Astrocyte of the cerebellum (primary cell): Measurements from ENCODE around the gene CHD3.
A peak's percentile ranks its signal among the peaks of the same experiment; 100 is the strongest.

Source experiments
- DNase-seq: peaks from one replicate; pipeline ENCODE4 v3.0.0-alpha.2; 2011; ENCODE audit warnings: low read depth
- H3K4me3 ChIP-seq: 2 replicates; pipeline ENCODE4 v1.5.1; 2011; ENCODE audit warnings: mild to moderate bottlenecking, low read depth, low read length, moderate library complexity
- in situ Hi-C: cut with HindIII; loops from 2 replicates; pipeline ENCODE4 v1.10.0; 2017; ENCODE audit warnings: low sequenced_read_pairs
- TF ChIP-seq, protein P1 (sequence below): IDR thresholded peaks from 2 replicates; pipeline ENCODE4 v1.5.1; 2012; ENCODE audit warnings: low read length, low read depth, moderate library complexity, mild to moderate bottlenecking; ENCODE audit errors: missing control alignments

CHD3 gene

DNA sequence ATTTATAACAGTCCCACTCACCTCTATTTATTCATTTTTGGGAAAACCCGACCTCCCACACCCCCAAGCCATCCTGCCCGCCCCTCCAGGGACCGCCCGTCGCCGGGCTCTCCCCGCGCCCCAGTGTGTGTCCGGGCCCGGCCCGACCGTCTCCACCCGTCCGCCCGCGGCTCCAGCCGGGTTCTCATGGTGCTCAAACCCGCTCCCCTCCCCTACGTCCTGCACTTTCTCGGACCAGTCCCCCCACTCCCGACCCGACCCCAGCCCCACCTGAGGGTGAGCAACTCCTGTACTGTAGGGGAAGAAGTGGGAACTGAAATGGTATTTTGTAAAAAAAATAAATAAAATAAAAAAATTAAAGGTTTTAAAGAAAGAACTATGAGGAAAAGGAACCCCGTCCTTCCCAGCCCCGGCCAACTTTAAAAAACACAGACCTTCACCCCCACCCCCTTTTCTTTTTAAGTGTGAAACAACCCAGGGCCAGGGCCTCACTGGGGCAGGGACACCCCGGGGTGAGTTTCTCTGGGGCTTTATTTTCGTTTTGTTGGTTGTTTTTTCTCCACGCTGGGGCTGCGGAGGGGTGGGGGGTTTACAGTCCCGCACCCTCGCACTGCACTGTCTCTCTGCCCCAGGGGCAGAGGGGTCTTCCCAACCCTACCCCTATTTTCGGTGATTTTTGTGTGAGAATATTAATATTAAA is 34.4 kb upstream of the CHD3 start:
- no peak overlapping the region for H3K4me3 ChIP-seq
- DNase-seq = no peak
- in situ Hi-C loops = no loop called here
- TF ChIP-seq, protein P1, sequence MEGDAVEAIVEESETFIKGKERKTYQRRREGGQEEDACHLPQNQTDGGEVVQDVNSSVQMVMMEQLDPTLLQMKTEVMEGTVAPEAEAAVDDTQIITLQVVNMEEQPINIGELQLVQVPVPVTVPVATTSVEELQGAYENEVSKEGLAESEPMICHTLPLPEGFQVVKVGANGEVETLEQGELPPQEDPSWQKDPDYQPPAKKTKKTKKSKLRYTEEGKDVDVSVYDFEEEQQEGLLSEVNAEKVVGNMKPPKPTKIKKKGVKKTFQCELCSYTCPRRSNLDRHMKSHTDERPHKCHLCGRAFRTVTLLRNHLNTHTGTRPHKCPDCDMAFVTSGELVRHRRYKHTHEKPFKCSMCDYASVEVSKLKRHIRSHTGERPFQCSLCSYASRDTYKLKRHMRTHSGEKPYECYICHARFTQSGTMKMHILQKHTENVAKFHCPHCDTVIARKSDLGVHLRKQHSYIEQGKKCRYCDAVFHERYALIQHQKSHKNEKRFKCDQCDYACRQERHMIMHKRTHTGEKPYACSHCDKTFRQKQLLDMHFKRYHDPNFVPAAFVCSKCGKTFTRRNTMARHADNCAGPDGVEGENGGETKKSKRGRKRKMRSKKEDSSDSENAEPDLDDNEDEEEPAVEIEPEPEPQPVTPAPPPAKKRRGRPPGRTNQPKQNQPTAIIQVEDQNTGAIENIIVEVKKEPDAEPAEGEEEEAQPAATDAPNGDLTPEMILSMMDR = no peak

DNA sequence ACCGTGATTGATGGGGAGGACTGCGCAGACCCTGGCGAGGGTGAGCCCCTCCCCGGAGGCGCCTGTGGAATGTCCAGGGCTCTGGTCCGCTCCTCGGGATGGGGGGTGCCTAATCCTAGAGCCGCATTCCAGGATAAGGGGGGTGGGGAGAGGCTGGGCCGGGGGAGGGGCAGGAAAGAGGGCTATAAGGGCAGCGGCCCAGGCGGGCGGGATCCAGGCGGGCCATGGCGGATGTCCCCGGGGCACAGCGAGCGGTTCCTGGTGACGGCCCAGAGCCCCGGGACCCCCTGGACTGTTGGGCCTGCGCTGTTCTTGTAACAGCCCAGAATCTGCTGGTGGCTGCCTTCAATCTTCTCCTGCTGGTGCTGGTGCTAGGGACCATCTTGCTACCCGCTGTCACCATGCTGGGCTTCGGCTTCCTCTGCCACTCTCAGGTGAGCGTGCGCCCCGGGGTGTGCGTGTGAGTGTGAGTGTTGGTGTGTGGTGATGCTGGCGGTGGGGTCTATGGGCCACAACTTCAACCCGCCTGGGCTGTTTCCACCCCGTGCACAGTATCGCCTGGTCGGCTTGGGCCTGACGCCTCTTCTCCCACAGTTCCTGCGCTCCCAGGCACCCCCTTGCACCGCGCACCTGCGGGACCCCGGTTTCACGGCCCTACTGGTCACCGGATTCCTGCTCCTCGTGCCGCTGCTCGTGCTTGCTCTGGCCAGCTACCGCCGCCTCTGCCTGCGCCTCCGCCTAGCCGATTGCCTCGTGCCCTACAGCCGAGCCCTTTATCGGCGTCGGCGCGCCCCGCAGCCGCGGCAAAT is 33.5 kb upstream of the CHD3 start, which contains the start of gene TMEM88:
TSS of gene TMEM88 (plus strand) at position 216 of the 809 bp plus-strand sequence. CDS start at position 225, 9 bp downstream.
- H3K4me3 ChIP-seq = peak within 1 kb of the TSS; percentile 56
- DNase-seq = no peak
- TF ChIP-seq, protein P1 = no peak
- in situ Hi-C loops = no loop called here

DNA sequence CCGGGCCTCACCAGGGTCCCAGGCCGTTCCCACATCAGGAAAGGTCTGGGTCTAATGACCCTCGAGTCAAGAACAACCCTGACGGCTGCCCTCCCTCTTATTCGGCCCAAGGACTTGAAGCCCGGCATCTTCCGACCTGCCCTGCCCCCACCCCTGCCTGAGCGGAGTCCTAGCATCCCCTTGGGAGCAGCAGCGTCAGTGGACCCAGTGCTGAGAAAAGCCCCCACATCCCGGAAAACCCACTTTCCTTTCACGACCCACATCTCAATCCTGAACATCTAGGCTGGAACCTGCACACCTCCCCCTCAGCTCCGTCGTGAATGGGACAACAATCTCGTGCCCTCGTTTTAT is 33.0 kb upstream of the CHD3 start:
- TF ChIP-seq, protein P1 = no peak
- DNase-seq = no peak
- in situ Hi-C loops = no loop called here
- H3K4me3 ChIP-seq = peak overlapping the region; percentile 56

DNA sequence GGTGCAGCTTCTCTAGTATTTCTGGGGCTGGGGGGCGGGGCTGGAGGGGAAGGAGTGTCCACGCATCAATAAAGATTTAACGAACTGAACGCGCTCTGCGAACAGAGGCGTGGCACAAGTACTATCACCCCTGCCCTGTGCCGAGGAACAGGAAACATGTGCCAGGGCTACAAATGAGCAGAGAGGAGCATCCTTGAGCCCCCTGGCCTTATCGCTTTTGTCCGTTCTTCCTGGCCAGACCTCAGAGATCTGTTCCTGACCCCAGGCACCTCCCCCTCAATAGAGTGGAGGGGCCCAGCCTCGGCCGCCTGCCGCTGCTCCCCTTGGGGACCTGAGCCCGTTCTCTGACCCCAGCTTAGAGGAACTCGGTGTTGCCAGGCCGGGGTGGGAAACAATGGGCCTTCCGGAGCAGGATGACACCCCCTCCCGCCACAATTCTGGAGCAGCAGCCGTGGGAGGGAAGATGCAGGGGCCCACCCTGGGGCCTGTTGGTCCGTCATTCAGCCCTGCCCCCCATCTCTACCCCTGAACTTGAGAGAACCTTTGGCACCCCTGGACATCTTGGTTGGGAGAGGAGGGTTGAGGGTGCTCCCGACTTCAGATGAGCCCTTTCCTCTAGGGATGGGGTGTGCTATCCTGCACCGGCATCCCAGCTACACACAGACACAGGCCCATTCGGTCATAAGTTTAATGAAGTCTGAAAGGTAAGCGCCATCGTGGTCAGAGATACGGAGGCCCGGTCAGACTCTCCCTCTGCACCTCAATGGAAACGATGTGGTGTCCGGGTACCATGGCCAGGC is 32.4 kb upstream of the CHD3 start:
- TF ChIP-seq, protein P1 = no peak
- peak overlapping the region; percentile 56 for H3K4me3 ChIP-seq
- DNase-seq = no peak
- in situ Hi-C loops = no loop called here

DNA sequence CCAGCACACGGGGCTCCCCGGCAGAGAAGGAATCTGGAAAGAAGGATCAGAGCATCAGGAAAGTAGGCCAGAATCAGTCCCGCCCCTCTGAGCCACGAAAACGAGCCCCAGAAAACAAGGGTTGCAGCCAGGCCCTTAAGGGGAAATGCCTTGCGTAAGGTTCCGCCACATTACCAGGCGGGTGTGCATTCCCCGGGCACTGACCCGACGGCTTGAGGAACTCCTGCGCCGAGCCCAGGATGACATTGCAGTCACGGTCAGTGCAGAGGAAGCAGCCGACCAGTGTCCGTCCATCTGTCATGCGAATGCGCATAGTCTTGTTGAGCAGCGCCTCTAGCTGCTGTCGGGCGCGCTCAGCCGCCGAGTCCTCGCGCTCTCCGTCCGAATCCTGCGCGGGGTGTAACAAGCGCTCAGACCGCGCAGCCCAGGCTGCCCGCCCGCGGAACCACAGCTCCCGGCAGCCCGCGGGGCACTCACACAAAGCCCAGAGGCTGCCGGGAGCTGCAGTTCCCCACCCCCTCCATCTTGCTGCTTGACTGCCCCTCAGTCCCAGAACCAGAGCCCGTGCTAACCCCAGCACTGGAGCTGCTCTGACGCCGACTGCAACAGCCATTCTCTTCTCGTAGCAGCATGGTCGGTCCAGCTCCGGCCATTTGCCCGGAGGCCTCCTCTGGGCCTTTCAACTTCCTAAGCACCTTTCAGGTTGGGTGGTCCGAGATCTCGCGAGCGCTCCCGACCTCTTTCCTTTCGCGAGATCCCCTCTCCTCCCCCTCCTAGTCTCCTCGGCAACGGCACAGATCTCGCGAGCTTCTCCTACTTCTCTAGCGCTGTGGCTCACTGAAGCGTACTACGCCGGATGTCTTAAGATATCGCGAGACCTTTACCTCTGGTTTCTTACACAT is 31.5 kb upstream of the CHD3 start, which contains the start of gene NAA38:
TSS of gene NAA38 (minus strand) at position 749 of the 902 bp plus-strand sequence. CDS start at position 653, 96 bp downstream.
- peak; percentile 99 for DNase-seq
- H3K4me3 ChIP-seq = peak within 1 kb of the TSS; percentile 56
- TF ChIP-seq, protein P1 = peak; percentile 47
- in situ Hi-C loops = no loop called here
